ENCODE measurements around the gene SAA2.

The SAA2 gene

GRCh38 chr11:18245396-18245795 lies 3.1 kb downstream of the SAA2 start:
- peaks cover 4% of the 10 kb centered on the region; the same call in 1 of the 2 replicates for H3K9me3 ChIP-seq (ENCODE audit: insufficient read depth, low read depth, low read length)
- H3K36me3 ChIP-seq (ENCODE audit: insufficient read depth, low read depth, low read length), result no peaks in the 10 kb centered on the region
- no peak overlapping the region for H3K4me3 ChIP-seq (ENCODE audit: low read length)
- no peaks in the 10 kb centered on the region for H3K4me1 ChIP-seq (ENCODE audit: insufficient read depth, low read length)
- H3K9ac ChIP-seq (ENCODE audit: low read depth, low read length), result no peak overlapping the region
- no peak overlapping the region for H3K27ac ChIP-seq (ENCODE audit: low read length)
- H3K27me3 ChIP-seq (ENCODE audit: insufficient read depth, low read length), result no peaks in the 10 kb centered on the region

GRCh38 chr11:18243783-18244362 lies 4.6 kb downstream of the SAA2 start:
- no peak overlapping the region for H3K4me3 ChIP-seq (ENCODE audit: low read length)
- peaks cover 4% of the 10 kb centered on the region; the same call in 1 of the 2 replicates for H3K9me3 ChIP-seq (ENCODE audit: insufficient read depth, low read depth, low read length)
- H3K27ac ChIP-seq (ENCODE audit: low read length), result no peak overlapping the region
- H3K36me3 ChIP-seq (ENCODE audit: insufficient read depth, low read depth, low read length), result no peaks in the 10 kb centered on the region
- H3K27me3 ChIP-seq (ENCODE audit: insufficient read depth, low read length), result peaks cover 5% of the 10 kb centered on the region; the same call in 1 of the 2 replicates
- no peaks in the 10 kb centered on the region for H3K4me1 ChIP-seq (ENCODE audit: insufficient read depth, low read length)
- H3K9ac ChIP-seq (ENCODE audit: low read depth, low read length), result no peak overlapping the region

GRCh38 chr11:18239655-18240054 lies 8.8 kb downstream of the SAA2 start:
- H3K27ac ChIP-seq (ENCODE audit: low read length), result no peak overlapping the region
- no peak overlapping the region for H3K9ac ChIP-seq (ENCODE audit: low read depth, low read length)
- no peak overlapping the region for H3K4me3 ChIP-seq (ENCODE audit: low read length)
- no peaks in the 10 kb centered on the region for H3K36me3 ChIP-seq (ENCODE audit: insufficient read depth, low read depth, low read length)
- peaks cover 5% of the 10 kb centered on the region; the same call in 1 of the 2 replicates for H3K27me3 ChIP-seq (ENCODE audit: insufficient read depth, low read length)
- peaks cover 4% of the 10 kb centered on the region; the same call in 1 of the 2 replicates for H3K9me3 ChIP-seq (ENCODE audit: insufficient read depth, low read depth, low read length)
- no peaks in the 10 kb centered on the region for H3K4me1 ChIP-seq (ENCODE audit: insufficient read depth, low read length)

GRCh38 chr11:18236664-18237356 lies 11.7 kb downstream of the SAA2 start, which contains the start of gene SAA4:
TSS of gene SAA4 (minus strand) at chr11:18236802. CDS start at chr11:18235926, 876 bp downstream.
- H3K36me3 ChIP-seq (ENCODE audit: insufficient read depth, low read depth, low read length), result no peaks in the 10 kb centered on the region
- H3K9me3 ChIP-seq (ENCODE audit: insufficient read depth, low read depth, low read length), result no peaks in the 10 kb centered on the region
- no peak within 1 kb of the TSS for H3K27ac ChIP-seq (ENCODE audit: low read length)
- no peaks in the 10 kb centered on the region for H3K4me1 ChIP-seq (ENCODE audit: insufficient read depth, low read length)
- H3K27me3 ChIP-seq (ENCODE audit: insufficient read depth, low read length), result peaks cover 5% of the 10 kb centered on the region; the same call in 1 of the 2 replicates
- H3K9ac ChIP-seq (ENCODE audit: low read depth, low read length), result no peak within 1 kb of the TSS
- H3K4me3 ChIP-seq (ENCODE audit: low read length), result no peak within 1 kb of the TSS

- Histone ChIP-seq H3K4me1 (ENCODE audit: insufficient read depth, low read length) (no peaks in the 10 kb centered on the region), H3K36me3 (ENCODE audit: insufficient read depth, low read depth, low read length) (no peaks in the 10 kb centered on the region), H3K4me3 (ENCODE audit: low read length) (no peak overlapping the region), H3K9me3 (ENCODE audit: insufficient read depth, low read depth, low read length) (no peaks in the 10 kb centered on the region), H3K27ac (ENCODE audit: low read length) (no peak overlapping the region), H3K27me3 (ENCODE audit: insufficient read depth, low read length) (peaks cover 5% of the 10 kb centered on the region; the same call in 1 of the 2 replicates), H3K9ac (ENCODE audit: low read depth, low read length) (no peak overlapping the region)
These were observed 12.8 kb downstream of the SAA2 start for GRCh38 chr11:18235394-18236334.

- H3K36me3 ChIP-seq (ENCODE audit: insufficient read depth, low read depth, low read length), result no peaks in the 10 kb centered on the region
- H3K4me1 ChIP-seq (ENCODE audit: insufficient read depth, low read length), result no peaks in the 10 kb centered on the region
- H3K4me3 ChIP-seq (ENCODE audit: low read length), result no peak overlapping the region
- no peak overlapping the region for H3K9ac ChIP-seq (ENCODE audit: low read depth, low read length)
- H3K27me3 ChIP-seq (ENCODE audit: insufficient read depth, low read length), result no peaks in the 10 kb centered on the region
- no peak overlapping the region for H3K27ac ChIP-seq (ENCODE audit: low read length)
- H3K9me3 ChIP-seq (ENCODE audit: insufficient read depth, low read depth, low read length), result no peaks in the 10 kb centered on the region
These were observed 14.6 kb downstream of the SAA2 start for GRCh38 chr11:18233912-18234311.

GRCh38 chr11:18230859-18231258 lies 17.6 kb downstream of the SAA2 start:
- Histone ChIP-seq H3K9ac (ENCODE audit: low read depth, low read length) (no peak overlapping the region), H3K9me3 (ENCODE audit: insufficient read depth, low read depth, low read length) (no peaks in the 10 kb centered on the region), H3K27ac (ENCODE audit: low read length) (no peak overlapping the region), H3K27me3 (ENCODE audit: insufficient read depth, low read length) (no peaks in the 10 kb centered on the region), H3K36me3 (ENCODE audit: insufficient read depth, low read depth, low read length) (no peaks in the 10 kb centered on the region), H3K4me1 (ENCODE audit: insufficient read depth, low read length) (no peaks in the 10 kb centered on the region), H3K4me3 (ENCODE audit: low read length) (no peak overlapping the region)

- Histone ChIP-seq H3K4me1 (ENCODE audit: insufficient read depth, low read length) (no peaks in the 10 kb centered on the region), H3K27me3 (ENCODE audit: insufficient read depth, low read length) (no peaks in the 10 kb centered on the region), H3K9me3 (ENCODE audit: insufficient read depth, low read depth, low read length) (no peaks in the 10 kb centered on the region), H3K27ac (ENCODE audit: low read length) (no peak overlapping the region), H3K4me3 (ENCODE audit: low read length) (no peak overlapping the region), H3K36me3 (ENCODE audit: insufficient read depth, low read depth, low read length) (no peaks in the 10 kb centered on the region), H3K9ac (ENCODE audit: low read depth, low read length) (no peak overlapping the region)
These were observed 19.0 kb downstream of the SAA2 start for GRCh38 chr11:18229501-18229900.

GRCh38 chr11:18225913-18226312 lies 22.6 kb downstream of the SAA2 start:
- H3K27me3 ChIP-seq (ENCODE audit: insufficient read depth, low read length), result no peaks in the 10 kb centered on the region
- H3K4me1 ChIP-seq (ENCODE audit: insufficient read depth, low read length), result no peaks in the 10 kb centered on the region
- H3K9me3 ChIP-seq (ENCODE audit: insufficient read depth, low read depth, low read length), result no peaks in the 10 kb centered on the region
- no peaks in the 10 kb centered on the region for H3K36me3 ChIP-seq (ENCODE audit: insufficient read depth, low read depth, low read length)
- H3K4me3 ChIP-seq (ENCODE audit: low read length), result no peak overlapping the region
- no peak overlapping the region for H3K9ac ChIP-seq (ENCODE audit: low read depth, low read length)
- no peak overlapping the region for H3K27ac ChIP-seq (ENCODE audit: low read length)

GRCh38 chr11:18223591-18224387 lies 24.7 kb downstream of the SAA2 start:
- no peak overlapping the region for H3K9ac ChIP-seq (ENCODE audit: low read depth, low read length)
- no peaks in the 10 kb centered on the region for H3K9me3 ChIP-seq (ENCODE audit: insufficient read depth, low read depth, low read length)
- no peaks in the 10 kb centered on the region for H3K36me3 ChIP-seq (ENCODE audit: insufficient read depth, low read depth, low read length)
- H3K4me1 ChIP-seq (ENCODE audit: insufficient read depth, low read length), result no peaks in the 10 kb centered on the region
- no peak overlapping the region for H3K27ac ChIP-seq (ENCODE audit: low read length)
- H3K4me3 ChIP-seq (ENCODE audit: low read length), result no peak overlapping the region
- no peaks in the 10 kb centered on the region for H3K27me3 ChIP-seq (ENCODE audit: insufficient read depth, low read length)

GRCh38 chr11:18222814-18223421 lies 25.6 kb downstream of the SAA2 start:
- no peaks in the 10 kb centered on the region for H3K27me3 ChIP-seq (ENCODE audit: insufficient read depth, low read length)
- no peak overlapping the region for H3K4me3 ChIP-seq (ENCODE audit: low read length)
- H3K27ac ChIP-seq (ENCODE audit: low read length), result no peak overlapping the region
- H3K36me3 ChIP-seq (ENCODE audit: insufficient read depth, low read depth, low read length), result no peaks in the 10 kb centered on the region
- no peak overlapping the region for H3K9ac ChIP-seq (ENCODE audit: low read depth, low read length)
- H3K9me3 ChIP-seq (ENCODE audit: insufficient read depth, low read depth, low read length), result no peaks in the 10 kb centered on the region
- H3K4me1 ChIP-seq (ENCODE audit: insufficient read depth, low read length), result no peaks in the 10 kb centered on the region
